ENCODE data around the gene CBX5. TPM values are rescaled to one million over a fixed set of nuclear protein-coding genes. Genes with fewer than 3 reads are reported as not detected.
"Not testable (repeated sequence)": the region's sequence is repeated elsewhere in the genome, so short reads cannot be mapped to it uniquely, and the experiment has no call there.

CBX5 gene
- total RNA-seq, 1 donor from 2014 or later: 271 TPM

- peaks cover 3% of the 10 kb centered on the region for H3K27me3 Mint-ChIP-seq
- H3K4me1 Mint-ChIP-seq (ENCODE audit: low read depth): peaks cover 10% of the 10 kb centered on the region
- no peaks in the 10 kb centered on the region for H3K9me3 Mint-ChIP-seq (ENCODE audit: low read depth)
- no peaks in the 10 kb centered on the region for H3K36me3 Mint-ChIP-seq (ENCODE audit: insufficient read depth)
- TF ChIP-seq CTCF (IDR thresholded peaks at IDR 0.05; ENCODE audit: unreplicated experiment): no peak
- H3K4me3 Mint-ChIP-seq (ENCODE audit: low read depth): no peak overlapping the region
- DNase-seq (ENCODE audit: low spot score, unreplicated experiment): no peak
- no peak overlapping the region for H3K27ac Mint-ChIP-seq
Measured at GRCh38 chr12:54185919-54186318, 94.0 kb downstream of the CBX5 start.

- not testable (repeated sequence) for H3K27me3 Mint-ChIP-seq; DNase-seq (ENCODE audit: low spot score, unreplicated experiment); H3K9me3 Mint-ChIP-seq (ENCODE audit: low read depth); H3K27ac Mint-ChIP-seq; H3K36me3 Mint-ChIP-seq (ENCODE audit: insufficient read depth); H3K4me3 Mint-ChIP-seq (ENCODE audit: low read depth)
- H3K4me1 Mint-ChIP-seq (ENCODE audit: low read depth): peaks cover 10% of the 10 kb centered on the region
Measured at GRCh38 chr12:54185297-54185696, 94.6 kb downstream of the CBX5 start.

GRCh38 chr12:54184024-54184805, 95.7 kb downstream of the CBX5 start:
- H3K4me3 Mint-ChIP-seq (ENCODE audit: low read depth): no peak overlapping the region

GRCh38 chr12:54182981-54183380, 96.9 kb downstream of the CBX5 start:
- peak overlapping the region; percentile 43 for H3K27ac Mint-ChIP-seq
- no peaks in the 10 kb centered on the region for H3K27me3 Mint-ChIP-seq
- H3K9me3 Mint-ChIP-seq (ENCODE audit: low read depth): no peaks in the 10 kb centered on the region
- H3K36me3 Mint-ChIP-seq (ENCODE audit: insufficient read depth): no peaks in the 10 kb centered on the region
- H3K4me3 Mint-ChIP-seq (ENCODE audit: low read depth): no peak overlapping the region
- peaks cover 10% of the 10 kb centered on the region for H3K4me1 Mint-ChIP-seq (ENCODE audit: low read depth)
- no peak for DNase-seq (ENCODE audit: low spot score, unreplicated experiment)
- TF ChIP-seq CTCF (IDR thresholded peaks at IDR 0.05; ENCODE audit: unreplicated experiment): no peak

More at GRCh38 chr12:54184024-54184805, 95.7 kb downstream of the CBX5 start:
- DNase-seq (ENCODE audit: low spot score, unreplicated experiment): no peak
- Mint-ChIP-seq H3K27me3 (no peaks in the 10 kb centered on the region), H3K36me3 (ENCODE audit: insufficient read depth) (no peaks in the 10 kb centered on the region), H3K9me3 (ENCODE audit: low read depth) (no peaks in the 10 kb centered on the region), H3K27ac (no peak overlapping the region), H3K4me1 (ENCODE audit: low read depth) (peaks cover 10% of the 10 kb centered on the region)
- no peak for TF ChIP-seq CTCF (IDR thresholded peaks at IDR 0.05; ENCODE audit: unreplicated experiment)

GRCh38 chr12:54182086-54182485, 97.8 kb downstream of the CBX5 start:
- Mint-ChIP-seq H3K4me3 (ENCODE audit: low read depth) (no peak overlapping the region), H3K9me3 (ENCODE audit: low read depth) (no peaks in the 10 kb centered on the region), H3K27me3 (peaks cover under 1% of the 10 kb centered on the region), H3K36me3 (ENCODE audit: insufficient read depth) (no peaks in the 10 kb centered on the region), H3K4me1 (ENCODE audit: low read depth) (peaks cover 3% of the 10 kb centered on the region), H3K27ac (no peak overlapping the region)
- DNase-seq (ENCODE audit: low spot score, unreplicated experiment): no peak
- TF ChIP-seq CTCF (IDR thresholded peaks at IDR 0.05; ENCODE audit: unreplicated experiment): no peak

Other genes with a start within 250 kb of the CBX5 start
- gene HOXC5, start 247.1 kb downstream of the CBX5 start, total RNA-seq: 2.7 and 4.6 TPM in 2 replicates
- gene HOXC4, start 226.3 kb downstream of the CBX5 start, total RNA-seq: 19.6 and 19.8 TPM in 2 replicates
- 53.1 and 57.6 TPM in 2 replicates for gene SMUG1, start 91.1 kb downstream of the CBX5 start, total RNA-seq
- 2,514 and 2,551 TPM in 2 replicates for gene HNRNPA1, start 604 bp upstream of the CBX5 start, total RNA-seq
- 17.2 and 17.9 TPM in 2 replicates for gene NFE2, start 20.9 kb upstream of the CBX5 start, total RNA-seq
- gene COPZ1, start 45.0 kb upstream of the CBX5 start, total RNA-seq: 165 and 173 TPM in 2 replicates
- gene GPR84, start 84.4 kb upstream of the CBX5 start, total RNA-seq: not detected in 2 replicates
- 15.6 and 16.6 TPM in 2 replicates for gene ZNF385A, start 104.6 kb upstream of the CBX5 start, total RNA-seq
- 32.2 and 37.8 TPM in 2 replicates for gene ITGA5, start 139.1 kb upstream of the CBX5 start, total RNA-seq
- not detected in 2 replicates for gene GTSF1, start 193.5 kb upstream of the CBX5 start, total RNA-seq
- not detected in 2 replicates for gene NCKAP1L, start 217.6 kb upstream of the CBX5 start, total RNA-seq